CD4-positive, alpha-beta T cell treated with Interleukin-15 for 4 hours (primary cell): ENCODE measurements around the gene EME2.

ENCODE experiments used
- DNase-seq: peaks from one replicate; pipeline ENCODE4 v3.0.0-alpha.2; 2020; ENCODE audit warnings: low spot score

EME2 gene

DNA sequence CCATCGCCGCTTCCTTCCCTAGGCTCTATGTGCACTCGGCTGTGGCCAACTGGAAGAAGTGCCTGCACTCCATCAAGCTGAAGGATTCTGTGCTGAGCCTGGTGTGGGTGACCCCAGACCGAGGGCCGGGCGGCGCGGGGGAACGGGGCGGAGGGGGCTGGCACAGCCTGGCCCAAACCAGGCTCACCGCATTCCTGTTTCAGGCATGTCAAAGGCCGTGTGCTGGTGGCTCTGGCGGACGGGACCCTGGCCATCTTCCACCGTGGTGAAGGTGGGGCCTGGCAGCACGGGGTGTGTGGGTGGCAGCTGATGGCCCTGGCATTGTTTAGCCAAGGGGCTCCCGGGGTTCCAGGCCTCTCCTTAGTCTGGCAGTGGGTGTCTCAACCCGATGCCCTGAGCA, 5.9 kb upstream of the EME2 start:
- no peak for DNase-seq

DNA sequence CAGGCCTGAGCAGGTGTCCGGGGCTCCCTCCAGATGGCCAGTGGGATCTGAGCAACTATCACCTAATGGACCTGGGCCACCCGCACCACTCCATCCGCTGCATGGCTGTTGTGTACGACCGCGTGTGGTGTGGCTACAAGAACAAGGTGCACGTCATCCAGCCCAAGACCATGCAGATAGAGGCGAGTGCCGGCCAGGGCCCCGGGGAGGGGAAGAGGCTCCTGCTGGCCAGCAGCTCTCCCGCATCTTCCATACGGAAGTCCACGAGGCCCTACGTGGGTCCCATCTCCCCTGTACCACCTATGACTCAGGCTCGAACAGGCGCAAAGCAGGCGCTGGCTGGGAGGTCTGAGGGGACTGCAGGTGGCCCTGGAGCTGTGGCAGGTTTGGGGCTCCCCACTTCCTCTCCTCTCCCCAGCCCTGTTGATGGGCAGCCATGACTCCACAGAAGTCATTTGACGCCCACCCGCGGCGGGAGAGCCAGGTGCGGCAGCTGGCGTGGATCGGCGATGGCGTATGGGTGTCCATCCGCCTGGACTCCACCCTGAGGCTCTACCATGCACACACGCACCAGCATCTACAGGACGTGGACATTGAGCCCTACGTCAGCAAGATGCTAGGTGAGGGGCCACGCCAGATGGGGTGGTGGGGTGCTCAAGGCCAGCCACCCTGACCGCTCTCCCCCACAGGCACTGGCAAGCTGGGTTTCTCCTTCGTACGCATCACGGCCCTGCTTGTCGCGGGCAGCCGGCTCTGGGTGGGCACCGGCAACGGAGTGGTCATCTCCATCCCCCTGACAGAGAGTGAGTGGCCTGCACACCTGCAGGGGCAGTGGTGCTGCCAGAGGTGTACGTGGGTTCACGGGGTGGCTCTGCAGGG, 5.3 kb upstream of the EME2 start:
- no peak for DNase-seq

DNA sequence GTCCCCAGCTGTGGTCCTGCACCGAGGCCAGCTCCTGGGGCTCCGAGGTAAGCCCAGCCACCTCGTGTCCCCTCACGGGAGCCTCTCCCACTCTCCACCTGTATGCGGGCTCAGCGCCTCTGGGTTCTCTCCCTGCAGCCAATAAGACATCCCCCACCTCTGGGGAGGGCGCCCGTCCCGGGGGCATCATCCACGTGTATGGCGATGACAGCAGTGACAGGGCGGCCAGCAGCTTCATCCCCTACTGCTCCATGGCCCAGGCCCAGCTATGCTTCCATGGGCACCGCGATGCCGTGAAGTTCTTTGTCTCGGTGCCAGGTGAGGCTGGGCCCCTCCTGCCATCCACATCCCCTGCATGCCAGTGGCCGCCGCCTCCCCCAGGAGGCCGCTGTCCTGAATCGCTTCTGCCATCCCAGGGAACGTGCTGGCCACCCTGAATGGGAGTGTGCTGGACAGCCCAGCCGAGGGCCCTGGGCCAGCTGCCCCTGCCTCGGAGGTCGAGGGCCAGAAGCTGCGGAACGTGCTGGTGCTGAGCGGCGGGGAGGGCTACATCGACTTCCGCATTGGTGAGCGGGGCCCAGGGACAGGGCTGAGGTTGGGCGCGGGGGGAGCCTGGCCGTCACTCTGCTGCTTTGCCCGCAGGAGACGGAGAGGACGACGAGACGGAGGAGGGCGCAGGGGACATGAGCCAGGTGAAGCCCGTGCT, 4.4 kb upstream of the EME2 start:
- DNase-seq: no peak

DNA sequence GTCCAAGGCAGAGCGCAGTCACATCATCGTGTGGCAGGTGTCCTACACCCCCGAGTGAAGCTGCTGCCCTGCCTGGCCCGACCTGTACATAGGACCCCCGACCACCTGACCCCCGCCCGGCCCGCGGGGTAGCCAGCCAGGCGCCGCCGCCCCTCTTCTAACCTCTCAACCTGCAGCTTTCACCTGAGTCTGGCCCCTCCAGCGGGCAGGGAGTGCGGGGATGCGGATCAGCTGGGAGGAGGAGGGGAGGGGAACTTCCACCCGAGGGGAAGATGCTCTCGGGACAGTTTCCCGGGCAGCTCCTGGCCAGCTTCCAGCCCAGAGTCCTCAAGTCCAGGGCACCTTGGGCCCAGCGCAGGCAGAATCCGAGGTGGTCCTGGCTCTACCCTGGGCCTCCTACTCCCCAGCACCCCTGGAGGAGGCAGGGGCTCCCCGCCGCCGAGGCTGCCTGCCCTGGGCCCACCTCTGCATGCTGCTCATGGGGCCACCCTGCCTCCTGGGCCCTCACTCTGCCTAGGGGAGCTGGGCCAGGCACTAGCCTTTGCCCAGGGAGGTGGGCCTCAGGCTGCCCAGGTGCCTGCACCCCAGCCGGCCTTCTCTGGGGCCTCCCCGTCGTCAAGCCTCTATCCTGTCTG, 3.7 kb upstream of the EME2 start:
- DNase-seq: no peak

- DNase-seq: no peak
These were observed 3.0 kb upstream of the EME2 start for GRCh38 chr16:1769402-1770300.

GRCh38 chr16:1770328-1771187, 2.1 kb upstream of the EME2 start:
- peak; percentile 51 for DNase-seq

DNA sequence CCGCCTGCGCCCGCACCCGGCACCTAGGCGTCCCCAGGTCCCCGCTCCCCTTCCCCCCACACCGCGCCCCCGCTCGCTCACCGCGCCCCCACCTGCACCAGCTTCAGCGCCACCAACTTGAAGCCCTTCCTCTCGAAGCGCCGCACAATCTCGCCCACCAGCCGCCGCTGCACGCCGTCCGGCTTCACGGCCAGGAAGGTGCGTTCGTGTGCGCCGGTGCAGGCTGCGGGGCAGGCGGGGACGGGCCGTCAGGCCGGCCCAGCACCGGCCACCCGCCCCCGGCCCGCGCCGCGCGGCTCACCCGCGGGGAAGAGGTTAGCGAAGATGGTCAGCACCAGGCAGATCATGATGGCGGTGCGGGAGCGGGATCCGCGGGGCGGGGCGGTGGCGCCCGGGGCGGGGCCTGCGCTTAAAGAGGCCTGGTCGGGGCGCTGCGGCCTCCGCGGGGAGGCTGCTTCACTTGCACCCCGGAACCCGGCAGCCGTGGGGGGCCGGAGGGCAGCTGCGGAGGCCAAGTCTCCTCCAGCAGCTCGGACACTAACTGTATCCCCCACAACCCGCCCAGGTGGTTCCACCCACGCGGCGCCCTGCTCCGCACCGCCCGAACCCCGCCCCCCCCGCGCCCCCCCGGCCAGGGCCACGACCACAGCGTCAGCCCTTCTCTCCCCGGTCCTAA, 1.3 kb upstream of the EME2 start, which contains the start of gene NME3:
Gene NME3, minus strand, starts transcription at position 356 of the 676 bp plus-strand sequence. Its CDS starts 9 bp downstream, at position 347.
- DNase-seq: peak; percentile 74

- no peak for DNase-seq
These were observed 697 bp upstream of the EME2 start for GRCh38 chr16:1771864-1772361.

DNA sequence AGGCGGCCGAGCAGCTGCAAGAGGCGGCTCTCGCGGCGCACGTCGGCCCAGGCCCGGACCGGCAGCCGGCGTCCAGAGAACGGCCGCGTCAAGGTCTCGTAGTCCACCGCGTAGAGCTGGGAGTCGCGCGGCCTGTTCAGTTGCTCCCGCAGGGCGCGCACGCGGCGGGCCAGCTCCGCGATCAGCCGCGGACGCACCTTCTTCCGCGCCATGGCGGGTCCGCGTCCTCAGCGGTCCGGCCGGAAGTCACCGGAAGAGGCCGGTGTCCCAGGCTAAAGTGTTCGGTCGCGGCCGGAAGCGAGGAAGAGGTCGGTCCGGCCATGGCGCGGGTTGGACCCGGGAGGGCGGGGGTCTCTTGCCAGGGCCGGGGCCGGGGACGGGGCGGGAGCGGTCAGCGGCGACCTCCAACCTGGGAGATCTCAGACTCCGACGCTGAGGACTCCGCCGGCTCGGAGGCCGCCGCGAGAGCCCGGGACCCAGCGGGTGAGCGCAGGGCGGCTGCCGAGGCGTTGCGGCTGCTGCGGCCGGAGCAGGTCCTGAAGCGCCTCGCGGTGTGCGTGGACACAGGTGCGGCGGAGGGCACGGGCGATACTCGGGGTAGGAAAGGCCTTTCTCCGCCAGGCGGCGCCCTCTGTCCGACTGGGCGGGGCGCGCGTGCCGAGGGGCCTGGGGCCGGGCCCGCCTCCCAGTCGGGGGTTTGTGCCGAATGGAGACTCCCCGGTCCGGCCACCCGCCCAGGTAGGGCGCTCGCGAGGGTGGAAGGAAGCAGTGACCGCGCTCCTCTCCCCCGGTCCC, 495 bp downstream of the EME2 start, which contains the start of gene MRPS34:
Gene MRPS34, minus strand, starts transcription at position 227 of the 795 bp plus-strand sequence. Its CDS starts 15 bp downstream, at position 212.
- peak; percentile 81 for DNase-seq

GRCh38 chr16:1773703-1774447, 1.3 kb downstream of the EME2 start:
- DNase-seq: no peak

DNA sequence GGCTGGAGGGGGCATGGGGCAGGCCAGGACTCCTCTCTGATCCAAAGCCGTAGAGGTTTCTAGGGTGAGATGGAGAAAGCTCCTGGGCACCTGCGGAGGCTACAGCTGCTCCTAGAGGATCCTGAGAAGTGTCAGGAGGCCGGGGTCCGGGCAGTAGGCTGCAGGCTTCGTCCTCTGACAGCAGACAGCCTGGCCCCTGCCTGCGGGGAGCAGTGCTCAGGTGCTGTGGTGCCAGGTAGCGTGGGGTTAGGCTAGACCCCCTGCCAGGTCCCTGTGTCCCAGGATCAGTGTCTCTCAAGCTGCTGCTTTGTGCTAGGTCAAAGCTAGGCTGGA, 1.8 kb downstream of the EME2 start:
- DNase-seq: no peak

DNA sequence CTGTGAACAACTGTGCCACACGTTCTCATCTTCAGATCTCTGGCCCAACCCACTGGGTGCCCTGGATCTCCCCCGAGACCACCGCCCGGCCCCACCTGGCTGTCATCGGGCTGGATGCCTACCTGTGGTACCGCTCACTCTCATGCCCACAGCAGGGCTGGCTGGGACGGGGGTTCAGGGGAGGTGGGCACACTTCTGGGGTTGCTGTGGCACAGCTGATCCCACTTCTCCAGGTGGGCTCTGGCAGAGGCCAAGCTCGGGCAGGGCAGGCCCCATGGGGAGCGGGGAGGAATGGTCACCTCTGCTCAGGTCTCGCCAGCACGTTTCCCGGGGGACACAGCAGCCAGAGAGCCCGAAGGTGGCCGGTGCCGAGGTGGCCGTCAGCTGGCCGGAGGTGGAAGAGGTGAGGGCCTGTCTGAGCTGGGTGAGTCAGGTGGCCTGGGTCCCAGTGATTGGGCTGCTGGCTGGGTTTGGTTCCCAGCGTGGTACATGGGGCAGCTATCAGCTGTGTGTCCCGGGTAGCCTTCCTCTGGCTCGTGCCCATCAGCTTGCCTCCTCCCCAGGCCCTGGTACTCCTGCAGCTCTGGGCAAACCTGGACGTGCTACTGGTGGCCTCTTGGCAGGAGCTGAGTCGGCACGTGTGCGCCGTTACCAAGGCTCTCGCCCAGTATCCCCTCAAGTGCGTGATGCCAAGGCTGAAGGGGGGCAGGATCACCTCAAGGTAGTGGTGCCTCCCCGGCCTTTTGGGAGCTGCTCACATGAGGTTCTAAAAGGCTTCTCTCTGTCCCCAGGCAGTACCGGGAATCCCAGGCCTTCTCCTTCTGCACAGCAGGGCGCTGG, 2.6 kb downstream of the EME2 start:
- DNase-seq: no peak

DNA sequence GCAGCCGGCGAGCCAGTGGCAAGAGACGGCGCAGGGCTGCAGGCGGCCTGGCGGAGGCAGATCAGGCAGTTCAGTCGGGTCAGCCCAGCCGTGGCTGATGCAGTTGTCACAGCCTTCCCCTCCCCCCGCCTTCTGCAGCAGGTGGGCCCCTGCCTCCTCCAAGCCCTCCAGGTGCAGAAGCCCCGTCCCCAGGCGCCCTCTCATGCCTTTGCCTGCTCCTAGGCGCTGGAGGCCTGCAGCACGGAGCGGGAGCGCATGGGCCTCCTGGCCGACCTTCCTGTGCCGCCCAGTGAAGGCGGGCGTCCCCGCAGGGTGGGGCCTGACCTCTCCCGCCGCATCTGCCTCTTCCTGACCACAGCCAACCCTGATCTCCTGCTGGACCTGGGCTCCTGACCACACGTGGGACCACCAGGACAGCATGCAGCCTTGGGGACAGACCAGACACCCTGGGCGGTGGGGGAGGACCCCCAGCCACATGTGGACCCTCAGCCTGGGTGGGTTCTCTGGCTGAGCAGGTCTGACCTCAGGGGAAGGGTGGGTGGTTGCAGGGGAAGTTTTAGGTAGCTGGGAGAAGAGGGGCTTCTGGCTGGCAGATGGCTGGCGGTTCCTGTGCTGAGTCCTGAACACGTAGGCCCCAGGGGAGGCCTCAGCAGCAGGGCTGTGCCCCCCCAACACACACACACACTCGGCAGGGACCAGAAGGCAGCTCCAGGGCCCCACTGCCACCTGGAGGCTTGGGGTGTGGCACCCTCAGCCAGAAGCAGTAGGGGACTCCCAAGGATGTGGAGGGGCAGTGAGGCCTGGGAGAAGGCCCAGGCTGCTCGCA, 3.4 kb downstream of the EME2 start:
- DNase-seq: no peak

DNA sequence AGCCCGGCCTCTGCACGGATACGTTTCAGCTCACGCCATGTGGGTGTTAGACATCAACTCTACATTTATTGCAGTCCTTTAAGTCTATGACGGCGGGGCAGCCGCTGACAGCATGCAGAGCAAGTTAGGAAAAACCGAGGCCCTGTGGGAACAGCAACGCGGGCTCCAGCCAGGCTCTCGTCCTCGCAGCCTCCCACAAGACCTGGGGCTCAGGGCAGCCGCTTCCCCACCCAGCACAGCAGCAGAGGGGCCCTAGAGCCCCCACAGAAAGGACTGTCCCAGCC, 4.0 kb downstream of the EME2 start:
- DNase-seq: no peak

DNA sequence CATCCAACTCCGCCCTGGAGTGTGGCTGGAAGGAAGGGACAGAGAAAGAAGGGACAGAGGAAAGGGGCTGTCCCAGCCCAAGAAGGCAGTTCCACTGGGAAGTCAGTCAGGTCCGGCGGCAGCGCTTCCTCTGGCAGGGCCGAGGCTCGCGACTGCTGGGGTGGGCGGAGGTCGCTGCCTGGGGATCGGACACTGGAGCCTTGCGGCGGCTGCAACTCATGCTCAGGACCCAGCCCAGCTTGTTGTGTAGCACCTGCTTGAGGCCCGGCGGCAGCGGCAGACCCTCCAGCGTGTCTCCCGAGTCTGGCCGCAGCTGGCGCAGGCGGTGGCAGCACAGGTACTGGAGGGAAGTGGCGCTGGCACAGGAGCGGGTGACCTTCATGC, 4.4 kb downstream of the EME2 start:
- no peak for DNase-seq

DNA sequence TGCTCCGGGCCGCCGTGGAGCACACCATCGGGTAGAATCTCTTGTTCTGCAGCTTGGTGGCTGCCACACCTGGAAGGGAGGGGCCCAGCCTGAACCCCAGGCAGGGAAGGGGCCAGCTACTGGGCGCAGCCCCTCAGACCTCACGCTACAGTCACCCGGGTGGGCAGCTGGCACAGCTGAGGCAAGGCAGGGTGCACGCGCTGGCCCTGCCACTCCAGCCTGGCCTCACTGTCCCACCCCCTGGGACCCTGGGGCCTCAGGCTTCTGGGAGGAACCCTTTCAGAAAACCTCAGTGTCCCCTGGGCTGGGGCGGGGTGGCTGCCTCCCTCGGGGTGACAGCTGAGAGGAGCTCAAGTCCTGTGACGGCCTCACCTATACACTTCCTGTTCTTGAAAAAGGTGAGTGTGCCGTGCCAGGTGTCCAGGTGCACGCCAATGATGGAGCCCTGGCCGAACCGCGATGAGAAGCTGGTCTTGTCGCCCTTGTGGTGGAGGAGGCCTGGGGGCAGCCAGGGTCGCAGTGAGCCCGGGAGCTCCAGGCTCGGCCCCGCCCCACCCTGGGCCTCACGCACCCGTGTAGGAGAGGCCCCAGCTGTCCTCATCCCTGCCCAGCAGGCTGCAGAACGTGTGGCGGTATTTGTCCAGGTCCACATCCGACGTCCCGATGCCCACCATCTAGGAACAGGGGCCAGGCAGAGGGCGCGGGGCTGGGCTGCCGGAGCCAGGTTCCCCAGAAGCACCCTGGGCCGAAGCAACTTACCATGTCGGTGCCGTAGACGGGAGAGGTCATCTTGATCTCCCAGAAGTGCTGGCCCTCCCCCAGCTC, 5.0 kb downstream of the EME2 start:
- DNase-seq: no peak
